SIG-M5 treated with dmso at 0.1 percent for 504 hours (cell line): Measurements from ENCODE around the gene MT1M.
A peak's percentile ranks its signal among the peaks of the same experiment; 100 is the strongest.
"Not testable (repeated sequence)": the region's sequence is repeated elsewhere in the genome, so short reads cannot be mapped to it uniquely, and the experiment has no call there.

ENCODE experiments used
- DNase-seq: peaks from one replicate; lab custom pipeline; 2025; ENCODE audit not compliant: unreplicated experiment; lab: John Stamatoyannopoulos, UW

MT1M gene

GRCh38 chr16:56632156-56632847 lies at the start of gene MT1M:
Gene MT1M, plus strand, starts transcription at chr16:56632659. Its CDS starts 73 bp downstream, at chr16:56632732.
- no peak for DNase-seq

GRCh38 chr16:56582911-56583310 lies 49.5 kb upstream of the MT1M start:
- DNase-seq = not testable (repeated sequence)

GRCh38 chr16:56583351-56584168 lies 48.9 kb upstream of the MT1M start:
- DNase-seq = no peak

GRCh38 chr16:56584276-56584675 lies 48.2 kb upstream of the MT1M start:
- DNase-seq = no peak

GRCh38 chr16:56588781-56589140 lies 43.7 kb upstream of the MT1M start:
- no peak for DNase-seq

- no peak for DNase-seq
Observed at GRCh38 chr16:56589141-56590039, 43.1 kb upstream of the MT1M start, which contains the start of gene MT3. Gene MT3, plus strand, starts transcription at chr16:56589528. Its CDS starts 63 bp downstream, at chr16:56589591.

- peak; percentile 63 for DNase-seq
Observed at GRCh38 chr16:56591377-56592060, 40.9 kb upstream of the MT1M start.

- no peak for DNase-seq
Observed at GRCh38 chr16:56593573-56594291, 38.7 kb upstream of the MT1M start.

- DNase-seq = no peak
Observed at GRCh38 chr16:56594292-56594619, 38.2 kb upstream of the MT1M start.

GRCh38 chr16:56600398-56600999 lies 32.0 kb upstream of the MT1M start:
- peak; percentile 70 for DNase-seq

GRCh38 chr16:56601325-56601724 lies 31.1 kb upstream of the MT1M start:
- no peak for DNase-seq

GRCh38 chr16:56603589-56603988 lies 28.9 kb upstream of the MT1M start:
- DNase-seq = peak; percentile 55

GRCh38 chr16:56604966-56605365 lies 27.5 kb upstream of the MT1M start:
- DNase-seq = no peak

- no peak for DNase-seq
Observed at GRCh38 chr16:56605475-56605874, 27.0 kb upstream of the MT1M start.

GRCh38 chr16:56606071-56606475 lies 26.4 kb upstream of the MT1M start:
- no peak for DNase-seq

- DNase-seq = no peak
Observed at GRCh38 chr16:56606476-56607108, 25.9 kb upstream of the MT1M start.

GRCh38 chr16:56607109-56607618 lies 25.3 kb upstream of the MT1M start:
- DNase-seq = no peak

GRCh38 chr16:56607675-56608042 lies 24.8 kb upstream of the MT1M start:
- DNase-seq = no peak
